LNCaP clone FGC (cell line): Measurements from ENCODE around the gene ADAD1.

Source experiments
- DNase-seq: peaks from one replicate; pipeline ENCODE4 v3.0.0-alpha.2; 2011; ENCODE audit warnings: low read depth
- H3K4me3 ChIP-seq: 2 replicates; pipeline ENCODE4 v1.5.1; 2011; ENCODE audit warnings: mild to moderate bottlenecking, low read depth, low read length, control low read depth
- CTCF ChIP-seq: IDR thresholded peaks from 2 replicates; pipeline ENCODE4 v1.5.1; 2012; ENCODE audit warnings: mild to moderate bottlenecking; ENCODE audit not compliant: control insufficient read depth, insufficient read depth; ENCODE audit errors: extremely low read depth

ADAD1 gene

DNA sequence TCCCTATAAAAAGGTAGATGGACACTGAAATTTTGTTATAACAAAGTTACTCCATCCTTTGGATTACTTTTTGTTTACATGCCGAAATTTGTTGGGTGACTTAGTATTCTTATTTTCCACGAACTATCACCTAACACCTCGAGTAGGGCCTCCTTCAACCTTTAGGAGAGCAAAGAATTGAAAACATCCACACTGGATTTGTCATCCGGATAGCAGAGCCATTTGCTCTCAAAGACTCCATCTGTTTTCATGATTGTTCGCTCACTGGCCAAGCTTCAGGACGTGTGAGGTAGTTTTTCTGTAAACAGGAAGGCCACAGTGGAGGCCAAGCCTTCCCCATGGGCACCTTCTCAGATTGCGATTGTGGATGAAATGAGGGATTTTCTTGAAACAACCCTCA lies at the start of gene ADAD1:
ADAD1 (plus strand) TSS at position 301 of the 400 bp plus-strand sequence. CDS start 1,059 bp downstream, outside the sequence.
- DNase-seq: no peak
- H3K4me3 ChIP-seq: no peak within 1 kb of the TSS
- TF ChIP-seq CTCF: no peak

DNA sequence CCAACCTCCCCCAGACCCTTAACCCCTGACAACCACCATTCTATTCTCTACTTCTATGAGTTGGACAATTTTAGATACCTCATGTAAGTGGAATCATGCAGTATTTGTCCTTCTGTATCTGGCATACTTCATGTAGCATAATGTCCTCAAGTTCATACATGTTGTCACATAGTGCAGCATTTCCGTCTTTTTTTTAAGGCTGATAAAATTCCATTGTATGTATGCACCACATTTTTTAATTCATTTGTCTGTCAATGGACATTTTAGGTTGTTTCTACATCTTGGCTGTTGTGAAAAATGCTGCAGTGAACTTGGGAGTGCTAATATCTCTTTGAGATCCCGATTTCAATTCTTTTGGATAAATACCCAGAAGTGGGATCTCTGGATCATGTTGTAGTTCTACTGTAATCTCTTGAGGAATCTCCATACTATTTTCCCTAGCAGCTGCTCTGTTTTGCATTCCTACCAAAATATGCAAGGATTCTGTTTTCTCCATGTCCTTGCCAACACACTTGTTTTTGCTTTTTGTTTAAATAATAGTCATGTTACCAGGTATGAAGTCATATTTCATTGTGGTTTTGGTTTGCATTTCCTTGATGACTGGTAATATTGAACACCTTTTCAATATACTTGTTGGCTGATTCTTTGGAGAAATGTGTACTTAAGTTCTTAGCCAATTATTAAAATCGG lies 48.8 kb upstream of the ADAD1 start:
- DNase-seq: no peak
- no peak for TF ChIP-seq CTCF
- H3K4me3 ChIP-seq: no peak overlapping the region

GRCh38 chr4:122331195-122331594 lies 47.6 kb upstream of the ADAD1 start:
- peak; percentile 84 for DNase-seq

GRCh38 chr4:122334828-122335227 lies 44.0 kb upstream of the ADAD1 start:
- DNase-seq: no peak
- no peak overlapping the region for H3K4me3 ChIP-seq
- TF ChIP-seq CTCF: no peak

More at GRCh38 chr4:122331195-122331594, 47.6 kb upstream of the ADAD1 start:
- TF ChIP-seq CTCF: no peak
- H3K4me3 ChIP-seq: no peak overlapping the region

DNA sequence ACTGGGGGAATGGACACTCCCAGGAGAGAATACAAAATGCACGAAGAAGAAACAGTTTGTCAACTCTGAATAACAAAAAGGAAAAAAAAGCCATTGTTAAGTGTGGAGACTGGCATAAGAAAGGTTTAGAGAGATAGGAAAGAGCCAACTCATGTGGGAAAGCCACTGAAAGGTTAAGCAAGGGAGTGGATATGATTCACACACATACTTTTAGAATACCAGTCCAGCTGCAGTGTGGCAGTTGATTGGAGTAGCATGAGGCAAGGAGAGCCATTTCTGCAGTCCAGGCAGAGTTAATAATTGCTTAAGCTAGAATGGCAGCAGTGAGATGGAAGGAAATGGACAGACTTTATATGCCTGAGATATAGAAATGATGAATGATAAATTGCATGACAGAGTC lies 36.9 kb upstream of the ADAD1 start:
- no peak for TF ChIP-seq CTCF
- DNase-seq: no peak
- no peak overlapping the region for H3K4me3 ChIP-seq

- no peak for DNase-seq
- no peak for TF ChIP-seq CTCF
- H3K4me3 ChIP-seq: no peak overlapping the region
Measured at GRCh38 chr4:122346036-122346435, 32.8 kb upstream of the ADAD1 start.

- no peak for DNase-seq
- TF ChIP-seq CTCF: no peak
- no peak overlapping the region for H3K4me3 ChIP-seq
Measured at GRCh38 chr4:122346503-122346902, 32.3 kb upstream of the ADAD1 start.
